Loucy (cell line): ENCODE results near the gene CUL1.

ENCODE experiments used
- CTCF ChIP-seq: fragments of 200-600 bp; sonication (generic); conservative IDR thresholded peaks from 2 replicates; pipeline ENCODE4 v1.5.1; 2014; ENCODE audit warnings: mild to moderate bottlenecking, antibody characterized with exemption, low read length
- EZH2phosphoT487 ChIP-seq: fragments of 200-600 bp; IDR thresholded peaks from 2 replicates; pipeline ENCODE4 v1.6.1; 2018; ENCODE audit warnings: antibody characterized with exemption, mild to moderate bottlenecking, moderate library complexity, borderline replicate concordance

- TF ChIP-seq CTCF (no peak), EZH2phosphoT487 (no peak)
Observed at GRCh38 chr7:148701414-148701813, 2.7 kb downstream of the CUL1 start.
